GM23338 (cell line): Measurements from ENCODE around the gene PGLYRP4. TPM values are rescaled to one million over a fixed set of nuclear protein-coding genes. Genes with fewer than 3 reads are reported as not detected.

Source experiments
- ATAC-seq: fragments of 200-7000 bp; cut with Tn5 transposase; 3 replicates; pipeline ENCODE4 v1.9.1; 2020
- DNase-seq: peaks from one replicate; pipeline ENCODE4 v3.0.0-alpha.2; 2015; ENCODE audit warnings: low spot score
- H2AFZ ChIP-seq: fragments of 200-600 bp; sonication (generic); 2 replicates; pipeline ENCODE4 v1.8.0; 2016; ENCODE audit warnings: antibody characterized with exemption, mild to moderate bottlenecking, moderate library complexity
- H3F3A ChIP-seq: fragments of 200-600 bp; sonication (generic); replicated peaks from 2 replicates; pipeline ENCODE4 v1.8.0; 2017; ENCODE audit warnings: antibody characterized with exemption, mixed run types, low read depth
- H3K27ac ChIP-seq: fragments of 200-600 bp; sonication (generic); 2 replicates; pipeline ENCODE4 v1.6.1; 2016; ENCODE audit warnings: low read depth
- H3K27me3 ChIP-seq: fragments of 200-600 bp; sonication (generic); 2 replicates; pipeline ENCODE4 v1.8.0; 2016; ENCODE audit warnings: mild to moderate bottlenecking, mixed run types, moderate library complexity; ENCODE audit not compliant: insufficient read depth
- H3K36me3 ChIP-seq: fragments of 200-600 bp; sonication (generic); 2 replicates; pipeline ENCODE4 v1.8.0; 2016; ENCODE audit warnings: mild to moderate bottlenecking; ENCODE audit not compliant: insufficient read depth
- H3K4me1 ChIP-seq: fragments of 200-600 bp; sonication (generic); 2 replicates; pipeline ENCODE4 v1.8.0; 2016; ENCODE audit warnings: mild to moderate bottlenecking, moderate library complexity; ENCODE audit not compliant: insufficient read depth
- H3K4me2 ChIP-seq: fragments of 200-600 bp; sonication (generic); 2 replicates; pipeline ENCODE4 v1.7.1; 2017; ENCODE audit warnings: mixed run types
- H3K4me3 ChIP-seq: fragments of 200-600 bp; sonication (generic); 2 replicates; pipeline ENCODE4 v1.6.1; 2016; ENCODE audit warnings: mixed run types
- H3K79me2 ChIP-seq: fragments of 200-600 bp; sonication (generic); replicated peaks from 2 replicates; pipeline ENCODE4 v1.8.0; 2017; ENCODE audit warnings: mild to moderate bottlenecking; ENCODE audit not compliant: insufficient read depth
- H3K9me2 ChIP-seq: fragments of 200-600 bp; sonication (generic); 2 replicates; pipeline ENCODE4 v1.8.0; 2017; ENCODE audit not compliant: insufficient read depth
- H4K20me1 ChIP-seq: fragments of 200-600 bp; sonication (generic); replicated peaks from 2 replicates; pipeline ENCODE4 v1.8.0; 2017; ENCODE audit warnings: mild to moderate bottlenecking; ENCODE audit not compliant: insufficient read depth
- H3K27ac Mint-ChIP-seq: 2 replicates; pipeline ENCODE4 v1.8.0; 2020; ENCODE audit warnings: inconsistent platforms, mild to moderate bottlenecking, moderate library complexity, mixed read lengths
- H3K27me3 Mint-ChIP-seq: 3 replicates; pipeline ENCODE4 v1.8.0; 2022; ENCODE audit warnings: low read depth, mild to moderate bottlenecking, moderate library complexity, mixed read lengths, inconsistent platforms; ENCODE audit not compliant: insufficient read depth, poor library complexity
- H3K36me3 Mint-ChIP-seq: 3 replicates; pipeline ENCODE4 v1.8.0; 2021; ENCODE audit warnings: low read depth, mild to moderate bottlenecking, inconsistent platforms, moderate library complexity, mixed read lengths
- H3K4me1 Mint-ChIP-seq: 3 replicates; pipeline ENCODE4 v1.8.0; 2020; ENCODE audit warnings: mild to moderate bottlenecking, inconsistent platforms, mixed read lengths
- H3K4me3 Mint-ChIP-seq: 3 replicates; pipeline ENCODE4 v1.8.0; 2021; ENCODE audit warnings: moderate library complexity, mild to moderate bottlenecking, inconsistent platforms, mixed read lengths
- H3K9me3 Mint-ChIP-seq: 3 replicates; pipeline ENCODE4 v1.8.0; 2020; ENCODE audit warnings: moderate library complexity, mild to moderate bottlenecking, inconsistent platforms, mixed read lengths
- CREB1 ChIP-seq: fragments of 250-450 bp; sonication (Bioruptor Pico); IDR thresholded peaks from 2 replicates; pipeline ENCODE4 v1.5.0; 2020; ENCODE audit warnings: low read depth, mild to moderate bottlenecking, moderate library complexity
- EZH2phosphoT487 ChIP-seq: fragments of 200-600 bp; sonication (generic); IDR thresholded peaks from one replicate; pipeline ENCODE4 v1.8.1; 2018; ENCODE audit warnings: antibody characterized with exemption; ENCODE audit not compliant: unreplicated experiment
- POLR2AphosphoS5 ChIP-seq: IDR thresholded peaks from 2 replicates; pipeline ENCODE4 v1.6.1; 2016; ENCODE audit warnings: antibody characterized with exemption, low read depth
- STAT1 ChIP-seq: IDR thresholded peaks from one replicate; pipeline ENCODE4 v1.6.1; 2016; ENCODE audit warnings: antibody characterized with exemption; ENCODE audit not compliant: unreplicated experiment
- ZNF114 ChIP-seq: fragments of 250-450 bp; sonication (Bioruptor Pico); IDR thresholded peaks from 2 replicates; pipeline ENCODE4 v1.5.0; 2020; ENCODE audit warnings: mild to moderate bottlenecking, moderate library complexity
- ZNF331 ChIP-seq: fragments of 250-450 bp; sonication (Bioruptor Pico); IDR thresholded peaks from 2 replicates; pipeline ENCODE4 v1.5.0; 2020; ENCODE audit warnings: low read depth, mild to moderate bottlenecking, moderate library complexity
- polyA plus RNA-seq: library from polyadenylated mRNA; unstranded; fragments of >200 nt; fragmentation: Nextera tagmentation; extraction: Ambion mirVana; gene quantifications from 2 replicates; pipeline ENCODE4 v1.2.1, GENCODE V29; 2016
- total RNA-seq: library from RNA; depleted of rRNA; stranded (reverse); fragments of >200 nt; shearing (Covaris generic); gene quantifications from 2 replicates; pipeline ENCODE4 v1.2.3, GENCODE V29; 2014
- TF ChIP-seq, protein P1 (sequence below): IDR thresholded peaks from 2 replicates; pipeline ENCODE4 v1.6.1; 2016; ENCODE audit warnings: antibody characterized with exemption
- TF ChIP-seq, protein P2 (sequence below), 2 experiments: fragments of 200-600 bp in 1 of 2; sonication (generic) in 1 of 2; conservative IDR thresholded peaks; 2 replicates each; pipeline versions ENCODE4 v1.5.1 to v1.6.1; 2016 to 2017; ENCODE audit warnings: antibody characterized with exemption in 2 of 2, low read depth in 2 of 2, mild to moderate bottlenecking in 2 of 2, moderate library complexity in 1 of 2
- TF ChIP-seq, protein P3 (sequence below): fragments of 250-450 bp; sonication (Bioruptor Pico); IDR thresholded peaks from 2 replicates; pipeline ENCODE4 v1.5.0; 2020; ENCODE audit warnings: mild to moderate bottlenecking, moderate library complexity

Gene PGLYRP4
- total and polyA plus RNA-seq, 2 experiments from 2014 or later: not detected

DNA sequence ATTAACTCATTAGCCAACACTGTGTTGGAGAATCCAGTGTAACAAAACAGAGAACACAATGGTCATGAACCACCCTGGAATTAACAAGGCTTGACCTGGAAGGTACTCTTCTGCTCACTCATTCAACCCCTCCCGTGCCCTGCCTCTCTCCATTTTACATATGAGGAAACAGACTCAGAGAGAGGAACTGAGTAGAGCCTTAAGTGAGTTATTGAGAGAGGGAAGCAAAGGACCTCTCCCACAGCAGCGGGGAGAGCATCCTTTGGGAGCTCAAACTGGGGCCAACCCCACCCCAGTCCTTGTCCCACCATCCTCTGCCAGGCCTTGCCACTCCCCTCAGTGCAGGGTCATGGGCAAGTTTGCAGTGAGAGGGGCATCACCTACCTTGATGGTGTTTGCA lies 25.4 kb upstream of the PGLYRP4 start:
- Histone ChIP-seq H4K20me1 (no peaks in the 10 kb centered on the region), H3K36me3 (no peaks in the 10 kb centered on the region), H2AFZ (no peak overlapping the region), H3K4me2 (no peak overlapping the region), H3K9me2 (peaks cover 13% of the 10 kb centered on the region; the same call in 1 of the 2 replicates), H3K4me3 (no peak overlapping the region), H3K79me2 (no peaks in the 10 kb centered on the region), H3K27me3 (no peaks in the 10 kb centered on the region), H3K27ac (no peak overlapping the region), H3F3A (no peaks in the 10 kb centered on the region), H3K4me1 (no peaks in the 10 kb centered on the region)
- no peaks in the 10 kb centered on the region for H3K4me1 Mint-ChIP-seq
- H3K9me3 Mint-ChIP-seq: no peaks in the 10 kb centered on the region
- TF ChIP-seq, protein P1, sequence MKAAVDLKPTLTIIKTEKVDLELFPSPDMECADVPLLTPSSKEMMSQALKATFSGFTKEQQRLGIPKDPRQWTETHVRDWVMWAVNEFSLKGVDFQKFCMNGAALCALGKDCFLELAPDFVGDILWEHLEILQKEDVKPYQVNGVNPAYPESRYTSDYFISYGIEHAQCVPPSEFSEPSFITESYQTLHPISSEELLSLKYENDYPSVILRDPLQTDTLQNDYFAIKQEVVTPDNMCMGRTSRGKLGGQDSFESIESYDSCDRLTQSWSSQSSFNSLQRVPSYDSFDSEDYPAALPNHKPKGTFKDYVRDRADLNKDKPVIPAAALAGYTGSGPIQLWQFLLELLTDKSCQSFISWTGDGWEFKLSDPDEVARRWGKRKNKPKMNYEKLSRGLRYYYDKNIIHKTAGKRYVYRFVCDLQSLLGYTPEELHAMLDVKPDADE: no peak
- DNase-seq: no peak
- no peak overlapping the region for H3K4me3 Mint-ChIP-seq
- no peaks in the 10 kb centered on the region for H3K36me3 Mint-ChIP-seq
- H3K27me3 Mint-ChIP-seq: peaks cover 2% of the 10 kb centered on the region
- no peak for ATAC-seq
- no peak overlapping the region for H3K27ac Mint-ChIP-seq

DNA sequence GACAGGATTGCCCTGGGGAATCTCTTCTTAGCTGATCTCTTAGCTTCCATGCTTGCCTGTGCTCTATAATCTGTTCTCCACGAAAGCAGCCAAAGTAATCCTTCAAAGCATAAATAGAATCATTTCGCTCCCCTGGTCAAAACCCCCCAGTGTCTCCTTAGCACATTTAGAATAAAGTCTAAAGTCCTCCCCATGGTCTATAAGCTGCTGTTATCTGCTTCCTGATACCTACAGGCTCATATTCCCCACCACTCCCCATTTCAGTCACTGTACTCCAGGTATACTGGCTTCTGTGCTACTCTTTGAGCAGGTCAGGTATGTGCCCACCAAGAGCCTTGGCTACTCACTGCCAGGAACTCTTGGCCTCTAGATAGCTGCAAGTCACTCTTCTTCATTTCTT lies 23.9 kb upstream of the PGLYRP4 start:
- H2AFZ ChIP-seq: no peak overlapping the region
- Mint-ChIP-seq H3K9me3 (no peaks in the 10 kb centered on the region), H3K4me1 (no peaks in the 10 kb centered on the region), H3K27me3 (peaks cover 5% of the 10 kb centered on the region), H3K4me3 (no peak overlapping the region), H3K36me3 (no peaks in the 10 kb centered on the region), H3K27ac (no peak overlapping the region)
- no peaks in the 10 kb centered on the region for H3K4me1 ChIP-seq
- ATAC-seq (no peak), DNase-seq (no peak)
- no peaks in the 10 kb centered on the region for H4K20me1 ChIP-seq
- H3K27ac ChIP-seq: no peak overlapping the region
- no peaks in the 10 kb centered on the region for H3K27me3 ChIP-seq
- no peaks in the 10 kb centered on the region for H3K79me2 ChIP-seq
- no peaks in the 10 kb centered on the region for H3F3A ChIP-seq
- no peak overlapping the region for H3K4me3 ChIP-seq
- no peaks in the 10 kb centered on the region for H3K36me3 ChIP-seq
- TF ChIP-seq CREB1 (CRISPR knock-in tag) (no peak), EZH2phosphoT487 (no peak), ZNF331 (CRISPR knock-in tag) (no peak), STAT1 (no peak), ZNF114 (no peak), POLR2AphosphoS5 (no peak)
- TF ChIP-seq, protein P2, sequence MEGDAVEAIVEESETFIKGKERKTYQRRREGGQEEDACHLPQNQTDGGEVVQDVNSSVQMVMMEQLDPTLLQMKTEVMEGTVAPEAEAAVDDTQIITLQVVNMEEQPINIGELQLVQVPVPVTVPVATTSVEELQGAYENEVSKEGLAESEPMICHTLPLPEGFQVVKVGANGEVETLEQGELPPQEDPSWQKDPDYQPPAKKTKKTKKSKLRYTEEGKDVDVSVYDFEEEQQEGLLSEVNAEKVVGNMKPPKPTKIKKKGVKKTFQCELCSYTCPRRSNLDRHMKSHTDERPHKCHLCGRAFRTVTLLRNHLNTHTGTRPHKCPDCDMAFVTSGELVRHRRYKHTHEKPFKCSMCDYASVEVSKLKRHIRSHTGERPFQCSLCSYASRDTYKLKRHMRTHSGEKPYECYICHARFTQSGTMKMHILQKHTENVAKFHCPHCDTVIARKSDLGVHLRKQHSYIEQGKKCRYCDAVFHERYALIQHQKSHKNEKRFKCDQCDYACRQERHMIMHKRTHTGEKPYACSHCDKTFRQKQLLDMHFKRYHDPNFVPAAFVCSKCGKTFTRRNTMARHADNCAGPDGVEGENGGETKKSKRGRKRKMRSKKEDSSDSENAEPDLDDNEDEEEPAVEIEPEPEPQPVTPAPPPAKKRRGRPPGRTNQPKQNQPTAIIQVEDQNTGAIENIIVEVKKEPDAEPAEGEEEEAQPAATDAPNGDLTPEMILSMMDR (conservative IDR thresholded peaks at IDR 0.05; ENCODE audit: low read depth in 2 of 2): no peak
- TF ChIP-seq, protein P3, sequence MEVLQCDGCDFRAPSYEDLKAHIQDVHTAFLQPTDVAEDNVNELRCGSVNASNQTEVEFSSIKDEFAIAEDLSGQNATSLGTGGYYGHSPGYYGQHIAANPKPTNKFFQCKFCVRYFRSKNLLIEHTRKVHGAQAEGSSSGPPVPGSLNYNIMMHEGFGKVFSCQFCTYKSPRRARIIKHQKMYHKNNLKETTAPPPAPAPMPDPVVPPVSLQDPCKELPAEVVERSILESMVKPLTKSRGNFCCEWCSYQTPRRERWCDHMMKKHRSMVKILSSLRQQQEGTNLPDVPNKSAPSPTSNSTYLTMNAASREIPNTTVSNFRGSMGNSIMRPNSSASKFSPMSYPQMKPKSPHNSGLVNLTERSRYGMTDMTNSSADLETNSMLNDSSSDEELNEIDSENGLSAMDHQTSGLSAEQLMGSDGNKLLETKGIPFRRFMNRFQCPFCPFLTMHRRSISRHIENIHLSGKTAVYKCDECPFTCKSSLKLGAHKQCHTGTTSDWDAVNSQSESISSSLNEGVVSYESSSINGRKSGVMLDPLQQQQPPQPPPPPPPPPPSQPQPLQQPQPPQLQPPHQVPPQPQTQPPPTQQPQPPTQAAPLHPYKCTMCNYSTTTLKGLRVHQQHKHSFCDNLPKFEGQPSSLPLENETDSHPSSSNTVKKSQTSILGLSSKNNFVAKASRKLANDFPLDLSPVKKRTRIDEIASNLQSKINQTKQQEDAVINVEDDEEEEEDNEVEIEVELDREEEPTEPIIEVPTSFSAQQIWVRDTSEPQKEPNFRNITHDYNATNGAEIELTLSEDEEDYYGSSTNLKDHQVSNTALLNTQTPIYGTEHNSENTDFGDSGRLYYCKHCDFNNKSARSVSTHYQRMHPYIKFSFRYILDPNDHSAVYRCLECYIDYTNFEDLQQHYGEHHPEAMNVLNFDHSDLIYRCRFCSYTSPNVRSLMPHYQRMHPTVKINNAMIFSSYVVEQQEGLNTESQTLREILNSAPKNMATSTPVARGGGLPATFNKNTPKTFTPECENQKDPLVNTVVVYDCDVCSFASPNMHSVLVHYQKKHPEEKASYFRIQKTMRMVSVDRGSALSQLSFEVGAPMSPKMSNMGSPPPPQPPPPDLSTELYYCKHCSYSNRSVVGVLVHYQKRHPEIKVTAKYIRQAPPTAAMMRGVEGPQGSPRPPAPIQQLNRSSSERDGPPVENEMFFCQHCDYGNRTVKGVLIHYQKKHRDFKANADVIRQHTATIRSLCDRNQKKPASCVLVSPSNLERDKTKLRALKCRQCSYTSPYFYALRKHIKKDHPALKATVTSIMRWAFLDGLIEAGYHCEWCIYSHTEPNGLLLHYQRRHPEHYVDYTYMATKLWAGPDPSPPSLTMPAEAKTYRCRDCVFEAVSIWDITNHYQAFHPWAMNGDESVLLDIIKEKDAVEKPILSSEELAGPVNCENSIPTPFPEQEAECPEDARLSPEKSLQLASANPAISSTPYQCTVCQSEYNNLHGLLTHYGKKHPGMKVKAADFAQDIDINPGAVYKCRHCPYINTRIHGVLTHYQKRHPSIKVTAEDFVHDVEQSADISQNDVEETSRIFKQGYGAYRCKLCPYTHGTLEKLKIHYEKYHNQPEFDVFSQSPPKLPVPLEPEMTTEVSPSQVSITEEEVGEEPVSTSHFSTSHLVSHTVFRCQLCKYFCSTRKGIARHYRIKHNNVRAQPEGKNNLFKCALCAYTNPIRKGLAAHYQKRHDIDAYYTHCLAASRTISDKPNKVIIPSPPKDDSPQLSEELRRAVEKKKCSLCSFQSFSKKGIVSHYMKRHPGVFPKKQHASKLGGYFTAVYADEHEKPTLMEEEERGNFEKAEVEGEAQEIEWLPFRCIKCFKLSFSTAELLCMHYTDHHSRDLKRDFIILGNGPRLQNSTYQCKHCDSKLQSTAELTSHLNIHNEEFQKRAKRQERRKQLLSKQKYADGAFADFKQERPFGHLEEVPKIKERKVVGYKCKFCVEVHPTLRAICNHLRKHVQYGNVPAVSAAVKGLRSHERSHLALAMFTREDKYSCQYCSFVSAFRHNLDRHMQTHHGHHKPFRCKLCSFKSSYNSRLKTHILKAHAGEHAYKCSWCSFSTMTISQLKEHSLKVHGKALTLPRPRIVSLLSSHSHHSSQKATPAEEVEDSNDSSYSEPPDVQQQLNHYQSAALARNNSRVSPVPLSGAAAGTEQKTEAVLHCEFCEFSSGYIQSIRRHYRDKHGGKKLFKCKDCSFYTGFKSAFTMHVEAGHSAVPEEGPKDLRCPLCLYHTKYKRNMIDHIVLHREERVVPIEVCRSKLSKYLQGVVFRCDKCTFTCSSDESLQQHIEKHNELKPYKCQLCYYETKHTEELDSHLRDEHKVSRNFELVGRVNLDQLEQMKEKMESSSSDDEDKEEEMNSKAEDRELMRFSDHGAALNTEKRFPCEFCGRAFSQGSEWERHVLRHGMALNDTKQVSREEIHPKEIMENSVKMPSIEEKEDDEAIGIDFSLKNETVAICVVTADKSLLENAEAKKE (CRISPR knock-in tag): no peak
- no peak overlapping the region for H3K4me2 ChIP-seq
- peaks cover 13% of the 10 kb centered on the region; the same call in 1 of the 2 replicates for H3K9me2 ChIP-seq
